Upper lobe of left lung (tissue), 4 donors: ENCODE data around the gene GNAO1.

Experiments
- EP300 ChIP-seq, 4 donors: sonication (generic); formaldehyde crosslinking; IDR thresholded peaks; one replicate each; pipeline ENCODE4 v1.5.1; 2017; ENCODE audit warnings: antibody characterized with exemption in 4 of 4, control low read depth in 2 of 4
- POLR2A ChIP-seq, 4 donors: fragments of 450-650 bp; IDR thresholded peaks; one replicate each; pipeline ENCODE4 v1.5.1; 2016 to 2017; ENCODE audit warnings: antibody characterized with exemption in 4 of 4, mild to moderate bottlenecking in 2 of 4
- POLR2AphosphoS5 ChIP-seq, 2 donors: sonication (generic); formaldehyde crosslinking; IDR thresholded peaks; one replicate each; pipeline ENCODE4 v1.5.1; 2017; ENCODE audit warnings: antibody characterized with exemption in 2 of 2
- TF ChIP-seq, protein P1 (sequence below), 6 experiments: fragments of 450-650 bp in 4 of 6; fragments of 200-600 bp in 2 of 6; sonication (generic) in 2 of 6; IDR thresholded peaks; one replicate each; pipeline ENCODE4 v1.5.1; 2016 to 2019; ENCODE audit warnings: antibody characterized with exemption in 6 of 6

DNA sequence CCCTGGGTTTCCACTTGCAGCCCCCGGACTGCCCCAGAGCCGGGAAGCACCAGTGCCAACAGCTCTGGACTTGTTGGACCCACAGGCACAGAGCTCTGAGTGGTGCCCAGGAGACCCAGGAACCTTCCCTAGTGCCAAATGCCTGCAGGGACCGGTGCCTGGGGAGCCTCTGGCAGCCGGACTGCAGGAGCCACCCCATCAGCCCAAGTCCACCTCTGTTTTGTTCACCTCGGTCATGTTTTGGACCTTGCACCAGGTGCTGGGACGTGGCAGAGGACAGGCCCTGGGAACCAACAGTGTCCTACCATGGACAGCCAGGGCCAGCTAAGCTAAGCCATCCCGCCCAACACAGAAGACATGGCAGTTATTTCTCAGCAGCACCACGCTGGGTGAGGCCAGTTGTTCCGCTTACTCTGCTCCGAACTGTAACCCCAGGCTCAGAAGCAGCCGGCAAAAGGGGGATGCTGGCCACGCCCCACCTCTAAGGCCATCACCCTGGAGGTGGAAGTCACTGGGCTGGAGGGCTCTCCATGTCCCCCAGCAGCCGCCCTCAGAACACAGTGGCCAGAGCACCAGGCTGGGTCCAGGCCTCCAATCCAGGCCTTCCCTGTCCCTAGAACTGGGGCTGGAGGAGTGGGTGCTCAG, 154.2 kb downstream of the GNAO1 start:
- TF ChIP-seq, protein P1, sequence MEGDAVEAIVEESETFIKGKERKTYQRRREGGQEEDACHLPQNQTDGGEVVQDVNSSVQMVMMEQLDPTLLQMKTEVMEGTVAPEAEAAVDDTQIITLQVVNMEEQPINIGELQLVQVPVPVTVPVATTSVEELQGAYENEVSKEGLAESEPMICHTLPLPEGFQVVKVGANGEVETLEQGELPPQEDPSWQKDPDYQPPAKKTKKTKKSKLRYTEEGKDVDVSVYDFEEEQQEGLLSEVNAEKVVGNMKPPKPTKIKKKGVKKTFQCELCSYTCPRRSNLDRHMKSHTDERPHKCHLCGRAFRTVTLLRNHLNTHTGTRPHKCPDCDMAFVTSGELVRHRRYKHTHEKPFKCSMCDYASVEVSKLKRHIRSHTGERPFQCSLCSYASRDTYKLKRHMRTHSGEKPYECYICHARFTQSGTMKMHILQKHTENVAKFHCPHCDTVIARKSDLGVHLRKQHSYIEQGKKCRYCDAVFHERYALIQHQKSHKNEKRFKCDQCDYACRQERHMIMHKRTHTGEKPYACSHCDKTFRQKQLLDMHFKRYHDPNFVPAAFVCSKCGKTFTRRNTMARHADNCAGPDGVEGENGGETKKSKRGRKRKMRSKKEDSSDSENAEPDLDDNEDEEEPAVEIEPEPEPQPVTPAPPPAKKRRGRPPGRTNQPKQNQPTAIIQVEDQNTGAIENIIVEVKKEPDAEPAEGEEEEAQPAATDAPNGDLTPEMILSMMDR (IDR thresholded peaks at IDR 0.05): no peak
- TF ChIP-seq POLR2A (IDR thresholded peaks at IDR 0.05): no peak
- no peak for TF ChIP-seq EP300 (IDR thresholded peaks at IDR 0.05)
- TF ChIP-seq POLR2AphosphoS5 (IDR thresholded peaks at IDR 0.05): no peak
